ENCODE results near the gene B3GALT2.

The B3GALT2 gene

DNA sequence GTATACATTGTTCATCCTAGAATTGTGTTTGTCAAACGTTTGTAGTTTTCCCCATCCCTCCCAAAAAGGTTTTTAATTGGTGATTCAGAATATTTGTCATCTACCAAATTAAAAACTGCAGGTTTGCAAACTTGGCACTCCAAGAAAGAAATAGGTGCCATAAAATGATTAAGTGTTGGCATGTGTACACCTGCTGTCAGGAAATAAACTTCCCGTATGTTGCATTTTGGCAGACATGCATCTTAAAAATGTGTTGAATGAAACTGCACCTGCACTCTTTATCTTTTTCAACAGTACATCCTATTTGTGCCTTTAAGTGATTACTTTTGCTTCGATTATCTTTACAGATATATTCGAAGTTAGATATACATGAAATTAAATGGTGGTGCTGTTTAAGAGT, 7.3 kb downstream of the B3GALT2 start:
- H3K27me3 ChIP-seq (ENCODE audit: control insufficient read depth in 1 of 2, insufficient read depth in 2 of 2, low read length in 2 of 2): no peaks in the 10 kb centered on the region

DNA sequence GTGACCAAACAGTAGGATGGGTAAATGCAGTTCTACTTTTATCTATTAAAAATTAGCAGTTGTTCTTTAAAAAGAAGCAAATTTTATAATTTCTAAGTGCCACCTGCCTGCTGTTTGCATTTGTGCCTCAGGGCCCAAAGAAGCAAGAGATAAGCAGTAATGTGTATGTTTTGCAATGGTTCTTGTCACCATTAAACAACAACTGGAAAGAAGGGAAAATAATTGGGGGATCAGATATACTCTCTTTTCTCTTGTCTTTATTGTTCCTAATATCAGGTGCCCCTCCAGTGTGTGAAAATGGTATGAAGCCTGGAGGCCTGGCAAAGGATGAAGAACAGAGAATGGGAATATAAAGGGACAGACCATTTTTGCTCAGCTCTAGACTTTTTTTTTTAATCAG, 9.6 kb downstream of the B3GALT2 start:
- Histone ChIP-seq H3K9ac (ENCODE audit: low read length) (no peak overlapping the region), H3K4me3 (ENCODE audit: low read depth in 1 of 2, low read length in 2 of 2) (no peak overlapping the region), H3K4me1 (ENCODE audit: insufficient read depth, low read length) (peaks cover 29% of the 10 kb centered on the region), H3K36me3 (ENCODE audit: insufficient read depth, low read length) (no peaks in the 10 kb centered on the region), H3K27ac (ENCODE audit: low read depth, low read length) (no peak overlapping the region), H3K9me3 (ENCODE audit: low read length) (no peaks in the 10 kb centered on the region), H3K27me3 (ENCODE audit: control insufficient read depth in 1 of 2, insufficient read depth in 2 of 2, low read length in 2 of 2) (no peaks in the 10 kb centered on the region)

More for the DNA sequence above, 7.3 kb downstream of the B3GALT2 start:
- Histone ChIP-seq H3K4me1 (ENCODE audit: insufficient read depth, low read length) (peaks cover 28% of the 10 kb centered on the region), H3K36me3 (ENCODE audit: insufficient read depth, low read length) (no peaks in the 10 kb centered on the region), H3K4me3 (ENCODE audit: low read depth in 1 of 2, low read length in 2 of 2) (no peak overlapping the region), H3K27ac (ENCODE audit: low read depth, low read length) (no peak overlapping the region), H3K9me3 (ENCODE audit: low read length) (no peaks in the 10 kb centered on the region), H3K9ac (ENCODE audit: low read length) (no peak overlapping the region)

DNA sequence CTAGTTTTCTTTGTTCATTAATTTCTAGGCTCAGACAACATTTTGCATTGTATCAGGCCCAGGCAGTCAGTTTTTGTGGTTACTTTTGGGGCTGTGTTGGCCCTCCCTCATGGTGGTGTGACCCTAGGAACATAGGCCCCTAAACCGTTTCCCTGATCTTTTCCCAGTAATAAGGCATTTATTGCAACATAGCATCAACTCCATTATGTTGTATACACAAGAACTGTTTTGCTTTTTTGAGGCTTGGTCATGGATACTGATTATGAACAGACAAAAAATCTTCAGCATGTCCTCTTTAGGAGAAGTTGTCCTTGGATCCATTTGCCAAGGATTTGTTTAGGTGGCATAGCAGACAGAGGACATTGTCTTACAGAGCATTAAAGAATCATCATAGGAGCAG, 10.3 kb downstream of the B3GALT2 start:
- no peaks in the 10 kb centered on the region for H3K27me3 ChIP-seq (ENCODE audit: control insufficient read depth in 1 of 2, insufficient read depth in 2 of 2, low read length in 2 of 2)
- H3K9ac ChIP-seq (ENCODE audit: low read length): no peak overlapping the region
- H3K4me3 ChIP-seq (ENCODE audit: low read depth in 1 of 2, low read length in 2 of 2): no peak overlapping the region
- H3K27ac ChIP-seq (ENCODE audit: low read depth, low read length): no peak overlapping the region
- H3K36me3 ChIP-seq (ENCODE audit: insufficient read depth, low read length): no peaks in the 10 kb centered on the region
- peaks cover 23% of the 10 kb centered on the region for H3K4me1 ChIP-seq (ENCODE audit: insufficient read depth, low read length)
- H3K9me3 ChIP-seq (ENCODE audit: low read length): no peaks in the 10 kb centered on the region

DNA sequence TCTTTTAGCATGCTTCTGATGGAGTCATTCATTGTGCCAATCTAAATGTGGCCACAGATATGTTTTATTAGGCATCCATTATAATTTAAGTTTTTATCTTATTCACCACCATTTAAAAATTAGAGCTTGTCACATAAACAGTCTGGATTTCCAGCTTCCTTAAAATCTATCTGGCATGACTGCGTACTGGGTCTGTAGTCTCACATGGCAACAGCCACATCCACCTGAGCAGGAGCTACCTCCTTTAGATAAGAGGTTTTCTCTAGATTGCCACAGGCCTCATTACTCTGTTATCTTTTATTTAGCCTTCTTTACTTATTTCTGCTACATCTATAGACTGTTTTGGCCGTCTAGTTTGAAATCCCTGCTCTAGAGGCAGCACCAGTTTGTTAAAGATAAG, 29.1 kb downstream of the B3GALT2 start:
- Histone ChIP-seq H3K27ac (ENCODE audit: low read depth, low read length) (no peak overlapping the region), H3K36me3 (ENCODE audit: insufficient read depth, low read length) (peaks cover 8% of the 10 kb centered on the region), H3K9me3 (ENCODE audit: low read length) (no peaks in the 10 kb centered on the region), H3K27me3 (ENCODE audit: control insufficient read depth in 1 of 2, insufficient read depth in 2 of 2, low read length in 2 of 2) (no peaks in the 10 kb centered on the region), H3K4me1 (ENCODE audit: insufficient read depth, low read length) (peaks cover 6% of the 10 kb centered on the region), H3K9ac (ENCODE audit: low read length) (no peak overlapping the region), H3K4me3 (ENCODE audit: low read depth in 1 of 2, low read length in 2 of 2) (no peak overlapping the region)

DNA sequence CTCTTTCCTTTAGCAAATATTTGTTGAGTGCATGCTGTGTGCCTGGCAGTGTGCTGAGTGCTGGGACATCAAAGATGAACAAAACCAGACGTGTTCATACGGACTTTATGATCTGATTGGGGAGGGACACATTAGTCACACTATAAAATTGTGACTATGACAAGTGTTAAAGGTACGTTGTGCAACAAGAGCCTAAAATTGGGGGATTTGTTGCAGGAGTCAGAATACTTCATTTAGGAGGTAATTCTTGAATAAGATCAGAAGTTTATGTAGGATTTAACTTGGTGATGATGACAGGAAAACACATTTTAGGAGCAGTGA, 29.6 kb downstream of the B3GALT2 start:
- H3K36me3 ChIP-seq (ENCODE audit: insufficient read depth, low read length): peaks cover 11% of the 10 kb centered on the region
- no peak overlapping the region for H3K9ac ChIP-seq (ENCODE audit: low read length)
- H3K27me3 ChIP-seq (ENCODE audit: control insufficient read depth in 1 of 2, insufficient read depth in 2 of 2, low read length in 2 of 2): no peaks in the 10 kb centered on the region
- peaks cover 6% of the 10 kb centered on the region for H3K4me1 ChIP-seq (ENCODE audit: insufficient read depth, low read length)
- H3K4me3 ChIP-seq (ENCODE audit: low read depth in 1 of 2, low read length in 2 of 2): no peak overlapping the region
- no peaks in the 10 kb centered on the region for H3K9me3 ChIP-seq (ENCODE audit: low read length)
- H3K27ac ChIP-seq (ENCODE audit: low read depth, low read length): no peak overlapping the region

DNA sequence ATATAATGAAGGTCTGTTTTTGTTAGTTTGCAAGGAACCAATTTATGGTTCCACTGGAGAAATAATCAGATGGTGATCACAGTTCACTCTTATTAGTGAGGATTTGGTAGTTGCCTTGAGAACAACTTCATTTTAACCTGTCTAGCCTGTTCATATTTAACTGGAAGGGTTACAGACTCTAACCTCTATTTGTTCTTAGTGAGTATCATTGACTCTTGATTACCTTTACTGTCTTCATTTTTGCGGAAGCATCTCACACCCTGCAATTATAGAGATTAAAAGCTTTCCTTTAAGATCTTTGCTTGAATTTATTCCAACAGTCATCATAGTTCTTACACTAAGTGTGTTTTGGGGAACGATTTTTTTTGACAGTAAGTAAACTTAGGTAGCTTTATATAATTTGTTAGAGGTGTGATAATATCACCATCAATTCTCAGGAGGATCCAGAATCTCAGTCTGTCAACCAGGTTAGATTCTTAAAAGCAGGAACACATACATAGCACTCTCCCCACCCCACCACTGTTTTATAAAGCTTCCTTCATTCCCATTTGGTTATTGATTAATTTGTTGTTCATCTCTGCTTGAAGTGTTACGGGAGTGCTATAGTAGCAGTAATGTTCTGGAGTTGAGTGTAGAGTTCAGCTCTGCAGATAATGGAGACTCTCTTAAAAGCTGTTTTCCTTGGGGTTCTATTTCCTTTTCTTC, 30.1 kb downstream of the B3GALT2 start:
- no peak overlapping the region for H3K4me3 ChIP-seq (ENCODE audit: low read depth in 1 of 2, low read length in 2 of 2)
- H3K9ac ChIP-seq (ENCODE audit: low read length): no peak overlapping the region
- H3K9me3 ChIP-seq (ENCODE audit: low read length): no peaks in the 10 kb centered on the region
- H3K4me1 ChIP-seq (ENCODE audit: insufficient read depth, low read length): peaks cover 6% of the 10 kb centered on the region
- no peak overlapping the region for H3K27ac ChIP-seq (ENCODE audit: low read depth, low read length)
- no peaks in the 10 kb centered on the region for H3K27me3 ChIP-seq (ENCODE audit: control insufficient read depth in 1 of 2, insufficient read depth in 2 of 2, low read length in 2 of 2)
- peaks cover 11% of the 10 kb centered on the region for H3K36me3 ChIP-seq (ENCODE audit: insufficient read depth, low read length)

DNA sequence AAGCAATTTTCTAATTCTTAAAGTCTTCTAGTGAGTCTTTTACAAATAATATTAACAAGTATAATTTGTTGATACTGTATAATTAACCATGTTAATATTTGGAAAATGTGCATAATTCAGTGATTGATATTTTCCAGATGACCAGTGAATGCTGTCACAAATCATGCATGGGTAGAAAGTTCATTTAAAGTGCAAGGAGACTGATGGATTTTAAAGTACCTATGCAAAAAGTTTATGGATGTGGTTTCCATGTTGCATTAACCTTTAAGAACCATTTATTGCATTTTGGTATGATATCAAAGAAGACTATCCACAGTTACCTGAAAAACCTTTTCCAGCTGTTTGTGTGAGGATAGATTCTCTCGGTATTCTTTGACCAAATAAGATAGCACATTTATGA, 41.4 kb downstream of the B3GALT2 start:
- Histone ChIP-seq H3K9me3 (ENCODE audit: low read length) (no peaks in the 10 kb centered on the region), H3K36me3 (ENCODE audit: insufficient read depth, low read length) (peaks cover 27% of the 10 kb centered on the region), H3K27me3 (ENCODE audit: control insufficient read depth in 1 of 2, insufficient read depth in 2 of 2, low read length in 2 of 2) (no peaks in the 10 kb centered on the region), H3K27ac (ENCODE audit: low read depth, low read length) (no peak overlapping the region), H3K4me3 (ENCODE audit: low read depth in 1 of 2, low read length in 2 of 2) (no peak overlapping the region), H3K4me1 (ENCODE audit: insufficient read depth, low read length) (no peaks in the 10 kb centered on the region), H3K9ac (ENCODE audit: low read length) (no peak overlapping the region)

DNA sequence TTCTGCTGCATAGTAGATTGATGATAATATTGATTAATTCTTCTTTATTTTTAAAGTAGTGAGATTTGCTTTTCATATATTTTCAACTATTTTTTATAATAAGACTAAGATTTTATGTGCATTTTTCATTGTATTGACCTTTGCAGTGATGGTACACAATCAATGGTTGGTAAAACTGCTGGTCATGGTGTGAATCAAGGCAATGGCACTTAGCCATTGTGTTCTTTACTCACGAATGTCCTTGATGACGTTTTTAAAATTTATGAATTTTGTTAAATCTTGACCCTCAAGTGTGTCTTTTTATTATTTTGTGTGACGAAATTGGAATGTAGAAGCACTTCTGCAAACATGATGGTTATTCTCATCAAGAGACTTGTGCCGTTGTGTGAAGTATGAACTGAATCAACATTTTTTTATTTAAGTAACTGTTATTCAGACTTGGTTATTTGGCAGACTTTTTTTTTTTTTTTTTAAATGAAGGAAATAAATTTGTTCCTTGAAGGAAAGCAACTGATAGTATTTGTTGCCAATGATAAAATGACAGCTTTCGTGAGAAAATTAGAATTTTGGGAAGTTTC, 42.0 kb downstream of the B3GALT2 start:
- Histone ChIP-seq H3K27ac (ENCODE audit: low read depth, low read length) (no peak overlapping the region), H3K36me3 (ENCODE audit: insufficient read depth, low read length) (peaks cover 33% of the 10 kb centered on the region), H3K4me3 (ENCODE audit: low read depth in 1 of 2, low read length in 2 of 2) (no peak overlapping the region), H3K4me1 (ENCODE audit: insufficient read depth, low read length) (no peaks in the 10 kb centered on the region), H3K27me3 (ENCODE audit: control insufficient read depth in 1 of 2, insufficient read depth in 2 of 2, low read length in 2 of 2) (no peaks in the 10 kb centered on the region), H3K9ac (ENCODE audit: low read length) (no peak overlapping the region), H3K9me3 (ENCODE audit: low read length) (no peaks in the 10 kb centered on the region)

DNA sequence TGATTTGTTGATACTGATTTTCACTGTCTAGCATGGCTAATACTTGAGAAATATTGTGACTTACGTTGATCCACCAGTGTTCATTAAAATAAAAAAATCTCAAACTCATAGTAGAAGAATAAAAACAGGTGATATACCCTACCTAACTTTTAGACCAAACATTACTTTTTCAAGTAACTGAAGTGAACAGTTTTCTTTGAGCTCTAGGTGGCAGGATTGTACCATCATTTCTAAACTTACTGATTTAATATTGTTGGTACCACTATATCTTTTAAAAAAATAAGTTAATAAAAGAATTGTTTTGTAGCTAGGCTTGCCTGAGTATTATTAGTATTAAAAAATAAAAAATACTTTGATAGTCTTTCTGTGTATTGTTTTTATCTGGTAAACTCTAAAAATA, 43.1 kb downstream of the B3GALT2 start:
- Histone ChIP-seq H3K9me3 (ENCODE audit: low read length) (no peaks in the 10 kb centered on the region), H3K27me3 (ENCODE audit: control insufficient read depth in 1 of 2, insufficient read depth in 2 of 2, low read length in 2 of 2) (no peaks in the 10 kb centered on the region), H3K36me3 (ENCODE audit: insufficient read depth, low read length) (peaks cover 29% of the 10 kb centered on the region), H3K4me3 (ENCODE audit: low read depth in 1 of 2, low read length in 2 of 2) (no peak overlapping the region), H3K27ac (ENCODE audit: low read depth, low read length) (no peak overlapping the region), H3K9ac (ENCODE audit: low read length) (no peak overlapping the region), H3K4me1 (ENCODE audit: insufficient read depth, low read length) (no peaks in the 10 kb centered on the region)

DNA sequence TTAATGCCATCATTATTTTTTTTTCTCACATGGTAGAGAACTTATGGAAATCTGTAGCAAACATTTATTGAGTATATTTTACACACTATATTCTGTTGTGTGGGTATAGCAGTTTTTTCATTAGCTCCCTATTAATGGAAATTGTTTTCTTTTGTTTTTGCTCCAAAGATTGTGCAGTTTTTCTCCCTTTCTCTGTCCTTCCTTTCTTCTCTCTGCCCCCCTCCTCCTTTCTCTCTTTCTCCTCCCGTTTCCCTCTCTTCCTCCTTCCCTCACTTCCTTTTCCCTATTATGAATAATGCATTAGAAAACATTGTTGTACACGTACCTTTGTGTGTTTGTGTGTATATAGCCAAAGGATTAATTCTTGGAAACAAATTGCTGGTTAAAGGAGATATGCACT, 44.0 kb downstream of the B3GALT2 start:
- no peak overlapping the region for H3K4me3 ChIP-seq (ENCODE audit: low read depth in 1 of 2, low read length in 2 of 2)
- no peaks in the 10 kb centered on the region for H3K4me1 ChIP-seq (ENCODE audit: insufficient read depth, low read length)
- H3K9me3 ChIP-seq (ENCODE audit: low read length): no peaks in the 10 kb centered on the region
- H3K27ac ChIP-seq (ENCODE audit: low read depth, low read length): no peak overlapping the region
- peaks cover 27% of the 10 kb centered on the region for H3K36me3 ChIP-seq (ENCODE audit: insufficient read depth, low read length)
- no peaks in the 10 kb centered on the region for H3K27me3 ChIP-seq (ENCODE audit: control insufficient read depth in 1 of 2, insufficient read depth in 2 of 2, low read length in 2 of 2)
- no peak overlapping the region for H3K9ac ChIP-seq (ENCODE audit: low read length)

DNA sequence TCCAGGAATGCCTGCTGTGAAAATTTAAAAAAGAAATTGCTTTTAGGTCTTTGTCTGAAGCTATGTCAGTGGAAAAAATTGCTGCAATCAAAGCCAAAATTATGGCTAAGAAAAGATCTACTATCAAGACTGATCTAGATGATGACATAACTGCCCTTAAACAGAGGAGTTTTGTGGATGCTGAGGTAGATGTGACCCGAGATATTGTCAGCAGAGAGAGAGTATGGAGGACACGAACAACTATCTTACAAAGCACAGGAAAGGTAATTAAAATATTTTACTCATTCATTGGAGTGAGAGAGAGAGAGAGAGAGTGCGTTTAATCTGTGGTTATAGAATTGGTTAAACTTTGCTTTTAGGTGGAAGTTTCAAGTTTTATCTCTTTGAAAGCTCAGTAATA, 44.6 kb downstream of the B3GALT2 start:
- Histone ChIP-seq H3K36me3 (ENCODE audit: insufficient read depth, low read length) (peaks cover 27% of the 10 kb centered on the region), H3K9me3 (ENCODE audit: low read length) (no peaks in the 10 kb centered on the region), H3K9ac (ENCODE audit: low read length) (no peak overlapping the region), H3K4me1 (ENCODE audit: insufficient read depth, low read length) (no peaks in the 10 kb centered on the region), H3K27me3 (ENCODE audit: control insufficient read depth in 1 of 2, insufficient read depth in 2 of 2, low read length in 2 of 2) (no peaks in the 10 kb centered on the region), H3K27ac (ENCODE audit: low read depth, low read length) (no peak overlapping the region), H3K4me3 (ENCODE audit: low read depth in 1 of 2, low read length in 2 of 2) (no peak overlapping the region)

DNA sequence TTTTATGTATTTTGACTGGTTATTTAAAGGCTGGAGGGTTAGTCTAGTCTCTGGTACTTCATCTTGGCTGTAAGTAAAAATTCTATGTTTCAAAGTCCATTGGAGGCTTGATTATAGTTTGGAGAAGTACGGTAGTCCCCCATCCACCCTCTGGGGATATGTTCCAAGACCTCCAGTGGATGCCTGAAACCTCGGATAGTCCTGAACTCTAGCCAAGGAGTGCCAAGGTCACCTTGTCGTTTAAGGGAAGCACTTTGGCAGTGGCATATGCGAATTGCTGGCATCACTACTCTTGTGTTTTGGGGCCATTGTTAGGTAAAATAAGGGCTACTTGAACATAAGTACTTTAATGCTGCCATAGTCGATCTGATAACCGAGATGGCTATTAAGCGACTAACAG, 46.2 kb downstream of the B3GALT2 start:
- H3K4me1 ChIP-seq (ENCODE audit: insufficient read depth, low read length): no peaks in the 10 kb centered on the region
- H3K27me3 ChIP-seq (ENCODE audit: control insufficient read depth in 1 of 2, insufficient read depth in 2 of 2, low read length in 2 of 2): no peaks in the 10 kb centered on the region
- no peak overlapping the region for H3K27ac ChIP-seq (ENCODE audit: low read depth, low read length)
- no peak overlapping the region for H3K4me3 ChIP-seq (ENCODE audit: low read depth in 1 of 2, low read length in 2 of 2)
- no peak overlapping the region for H3K9ac ChIP-seq (ENCODE audit: low read length)
- peaks cover 32% of the 10 kb centered on the region for H3K36me3 ChIP-seq (ENCODE audit: insufficient read depth, low read length)
- H3K9me3 ChIP-seq (ENCODE audit: low read length): no peaks in the 10 kb centered on the region

Data from muscle layer of colon (tissue), 2 donors.